DOHH2 (cell line): ENCODE data around the gene GJD3.

ENCODE experiments used
- EZH2phosphoT487 ChIP-seq: fragments of 200-600 bp; sonication (generic); IDR thresholded peaks from 2 replicates; pipeline ENCODE4 v1.6.1; 2017; ENCODE audit warnings: borderline replicate concordance, mild to moderate bottlenecking, antibody characterized with exemption, low read length, moderate library complexity, mixed read lengths
- TF ChIP-seq, protein P1 (sequence below): fragments of 200-600 bp; sonication (generic); IDR thresholded peaks from one replicate; pipeline ENCODE4 v1.5.1; 2014; ENCODE audit warnings: antibody characterized with exemption, mild to moderate bottlenecking, low read depth, low read length; ENCODE audit not compliant: poor library complexity, severe bottlenecking

- TF ChIP-seq, protein P1, sequence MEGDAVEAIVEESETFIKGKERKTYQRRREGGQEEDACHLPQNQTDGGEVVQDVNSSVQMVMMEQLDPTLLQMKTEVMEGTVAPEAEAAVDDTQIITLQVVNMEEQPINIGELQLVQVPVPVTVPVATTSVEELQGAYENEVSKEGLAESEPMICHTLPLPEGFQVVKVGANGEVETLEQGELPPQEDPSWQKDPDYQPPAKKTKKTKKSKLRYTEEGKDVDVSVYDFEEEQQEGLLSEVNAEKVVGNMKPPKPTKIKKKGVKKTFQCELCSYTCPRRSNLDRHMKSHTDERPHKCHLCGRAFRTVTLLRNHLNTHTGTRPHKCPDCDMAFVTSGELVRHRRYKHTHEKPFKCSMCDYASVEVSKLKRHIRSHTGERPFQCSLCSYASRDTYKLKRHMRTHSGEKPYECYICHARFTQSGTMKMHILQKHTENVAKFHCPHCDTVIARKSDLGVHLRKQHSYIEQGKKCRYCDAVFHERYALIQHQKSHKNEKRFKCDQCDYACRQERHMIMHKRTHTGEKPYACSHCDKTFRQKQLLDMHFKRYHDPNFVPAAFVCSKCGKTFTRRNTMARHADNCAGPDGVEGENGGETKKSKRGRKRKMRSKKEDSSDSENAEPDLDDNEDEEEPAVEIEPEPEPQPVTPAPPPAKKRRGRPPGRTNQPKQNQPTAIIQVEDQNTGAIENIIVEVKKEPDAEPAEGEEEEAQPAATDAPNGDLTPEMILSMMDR = no peak
- TF ChIP-seq EZH2phosphoT487 = no peak
Measured at GRCh38 chr17:40342504-40343218, 21.9 kb downstream of the GJD3 start.
